HEK293 (cell line): Measurements from ENCODE around the gene RPS27.

Source experiments
- AEBP2 ChIP-seq: fragments of 450-650 bp; formaldehyde crosslinking; IDR thresholded peaks from 2 replicates; pipeline ENCODE4 v1.5.1; 2016; ENCODE audit warnings: missing biosample characterization, missing genetic modification characterization, borderline replicate concordance
- ELK4 ChIP-seq: IDR thresholded peaks from 2 replicates; pipeline ENCODE4 v1.6.1; 2011; ENCODE audit warnings: mild to moderate bottlenecking, low read depth, low read length, borderline replicate concordance
- FEZF1 ChIP-seq: fragments of 450-650 bp; formaldehyde crosslinking; IDR thresholded peaks from 2 replicates; pipeline ENCODE4 v1.5.1; 2016; ENCODE audit warnings: missing biosample characterization, missing genetic modification characterization
- GLI2 ChIP-seq: fragments of 450-650 bp; formaldehyde crosslinking; IDR thresholded peaks from 2 replicates; pipeline ENCODE4; 2017; ENCODE audit warnings: missing biosample characterization, missing genetic modification characterization, low read depth, borderline replicate concordance
- GLI4 ChIP-seq: fragments of 450-650 bp; formaldehyde crosslinking; IDR thresholded peaks from 2 replicates; pipeline ENCODE4 v1.5.1; 2016; ENCODE audit warnings: missing biosample characterization, missing genetic modification characterization
- HOXC10 ChIP-seq: sonication (generic); formaldehyde crosslinking; IDR thresholded peaks from 2 replicates; pipeline ENCODE4 v1.8.1; 2023; ENCODE audit warnings: mild to moderate bottlenecking, missing genetic modification reagents
- KLF17 ChIP-seq: fragments of 450-650 bp; formaldehyde crosslinking; IDR thresholded peaks from 2 replicates; pipeline ENCODE4 v1.5.1; 2016; ENCODE audit warnings: missing biosample characterization, missing genetic modification characterization
- PATZ1 ChIP-seq: fragments of 450-650 bp; formaldehyde crosslinking; IDR thresholded peaks from 2 replicates; pipeline ENCODE4 v1.5.1; 2016; ENCODE audit warnings: missing biosample characterization, missing genetic modification characterization
- PBX3 ChIP-seq: sonication (generic); formaldehyde crosslinking; IDR thresholded peaks from 2 replicates; pipeline ENCODE4 v1.8.1; 2022; ENCODE audit warnings: mild to moderate bottlenecking, moderate library complexity, missing genetic modification reagents
- ZBTB48 ChIP-seq: fragments of 450-650 bp; formaldehyde crosslinking; IDR thresholded peaks from 2 replicates; pipeline ENCODE4 v1.5.1; 2016; ENCODE audit warnings: missing biosample characterization, missing genetic modification characterization
- ZBTB49 ChIP-seq: fragments of 450-650 bp; formaldehyde crosslinking; IDR thresholded peaks from 2 replicates; pipeline ENCODE4 v1.5.1; 2016; ENCODE audit warnings: missing biosample characterization, missing genetic modification characterization, low read depth
- ZEB2 ChIP-seq: fragments of 450-650 bp; formaldehyde crosslinking; IDR thresholded peaks from 2 replicates; pipeline ENCODE4 v1.5.1; 2016; ENCODE audit warnings: missing biosample characterization, missing genetic modification characterization
- ZNF10 ChIP-seq: fragments of 450-650 bp; formaldehyde crosslinking; IDR thresholded peaks from 2 replicates; pipeline ENCODE4 v1.5.1; 2017; ENCODE audit warnings: missing biosample characterization, missing genetic modification characterization
- ZNF146 ChIP-seq: fragments of 450-650 bp; formaldehyde crosslinking; IDR thresholded peaks from 2 replicates; pipeline ENCODE4 v1.5.1; 2016; ENCODE audit warnings: missing biosample characterization, missing genetic modification characterization
- ZNF169 ChIP-seq: fragments of 450-650 bp; formaldehyde crosslinking; IDR thresholded peaks from 2 replicates; pipeline ENCODE4 v1.5.1; 2016; ENCODE audit warnings: missing biosample characterization, missing genetic modification characterization
- ZNF174 ChIP-seq: fragments of 450-650 bp; formaldehyde crosslinking; IDR thresholded peaks from 2 replicates; pipeline ENCODE4 v1.5.0; 2017; ENCODE audit warnings: missing biosample characterization, mild to moderate bottlenecking, missing genetic modification characterization
- ZNF221 ChIP-seq: fragments of 450-650 bp; formaldehyde crosslinking; IDR thresholded peaks from 2 replicates; pipeline ENCODE4 v1.5.1; 2017; ENCODE audit warnings: missing biosample characterization, missing genetic modification characterization, borderline replicate concordance
- ZNF23 ChIP-seq: fragments of 450-650 bp; formaldehyde crosslinking; IDR thresholded peaks from 2 replicates; pipeline ENCODE4 v1.5.1; 2016; ENCODE audit warnings: missing biosample characterization, missing genetic modification characterization, borderline replicate concordance
- ZNF354C ChIP-seq: fragments of 450-650 bp; formaldehyde crosslinking; IDR thresholded peaks from 2 replicates; pipeline ENCODE4 v1.5.1; 2016; ENCODE audit warnings: missing biosample characterization, missing genetic modification characterization, low read depth, borderline replicate concordance
- ZNF404 ChIP-seq: fragments of 450-650 bp; formaldehyde crosslinking; IDR thresholded peaks from 2 replicates; pipeline ENCODE4 v1.5.1; 2017; ENCODE audit warnings: missing biosample characterization, missing genetic modification characterization
- ZNF433 ChIP-seq: fragments of 450-650 bp; formaldehyde crosslinking; IDR thresholded peaks from 2 replicates; pipeline ENCODE4 v1.5.1; 2016; ENCODE audit warnings: missing biosample characterization, missing genetic modification characterization, low read depth
- ZNF548 ChIP-seq: fragments of 450-650 bp; formaldehyde crosslinking; IDR thresholded peaks from 2 replicates; pipeline ENCODE4 v1.5.1; 2016; ENCODE audit warnings: missing biosample characterization, missing genetic modification characterization
- ZNF555 ChIP-seq: fragments of 450-650 bp; formaldehyde crosslinking; conservative IDR thresholded peaks from 2 replicates; pipeline ENCODE4 v1.5.1; 2017; ENCODE audit warnings: missing biosample characterization, mild to moderate bottlenecking, missing genetic modification characterization, inconsistent platforms
- ZNF610 ChIP-seq: fragments of 450-650 bp; formaldehyde crosslinking; IDR thresholded peaks from 2 replicates; pipeline ENCODE4 v1.5.1; 2016; ENCODE audit warnings: missing biosample characterization, missing genetic modification characterization, borderline replicate concordance
- ZNF768 ChIP-seq: fragments of 450-650 bp; formaldehyde crosslinking; IDR thresholded peaks from 2 replicates; pipeline ENCODE4 v1.5.1; 2018; ENCODE audit warnings: missing biosample characterization, mild to moderate bottlenecking, missing genetic modification characterization
- ZNF830 ChIP-seq: fragments of 450-650 bp; IDR thresholded peaks from 2 replicates; pipeline ENCODE4 v1.5.0; 2018; ENCODE audit warnings: missing biosample characterization, missing genetic modification characterization, low read depth, mild to moderate bottlenecking, moderate library complexity
- ZSCAN16 ChIP-seq: fragments of 450-650 bp; formaldehyde crosslinking; IDR thresholded peaks from 2 replicates; pipeline ENCODE4 v1.5.1; 2016; ENCODE audit warnings: missing biosample characterization, missing genetic modification characterization
- ZSCAN5A ChIP-seq: fragments of 450-650 bp; formaldehyde crosslinking; IDR thresholded peaks from 2 replicates; pipeline ENCODE4 v1.5.1; 2016; ENCODE audit warnings: missing biosample characterization, missing genetic modification characterization

Gene RPS27

GRCh38 chr1:153963850-153964331, 26.7 kb upstream of the RPS27 start (continued):
- TF ChIP-seq ZSCAN5A (tag by site-specific recombination): no peak
- no peak for TF ChIP-seq ZNF354C (tag by site-specific recombination)
- TF ChIP-seq ZNF548 (tag by site-specific recombination): no peak
- no peak for TF ChIP-seq ZNF23 (tag by site-specific recombination)
- TF ChIP-seq GLI4: no peak
- TF ChIP-seq ZSCAN16: peak; percentile 47; the same call in 1 of the 2 replicates
- no peak for TF ChIP-seq FEZF1 (tag by site-specific recombination)
- no peak; the same call in 1 of the 2 replicates for TF ChIP-seq KLF17 (tag by site-specific recombination)
- TF ChIP-seq PBX3 (CRISPR knock-in tag): no peak
- TF ChIP-seq ZNF768 (tag by site-specific recombination): no peak
- 0 out of 2 replicates have a peak, but pooled peaks have one; percentile 2 for TF ChIP-seq ZEB2 (tag by site-specific recombination)
- TF ChIP-seq ZNF404: no peak
- TF ChIP-seq ZNF555 (tag by site-specific recombination): no peak
- no peak for TF ChIP-seq ZNF146 (tag by site-specific recombination)
- TF ChIP-seq HOXC10 (CRISPR knock-in tag): no peak
- no peak for TF ChIP-seq ZNF174 (tag by site-specific recombination)
- TF ChIP-seq ZNF433: no peak
- TF ChIP-seq PATZ1 (tag by site-specific recombination): peak; percentile 85
- no peak; the same call in none of the 2 replicates for TF ChIP-seq ZNF10 (tag by site-specific recombination)
- TF ChIP-seq ZBTB48 (tag by site-specific recombination): peak; percentile 20; the same call in 1 of the 2 replicates
- no peak for TF ChIP-seq ZNF169
- no peak for TF ChIP-seq ZNF221 (tag by site-specific recombination)
- TF ChIP-seq ZNF610: no peak
- TF ChIP-seq ZNF830: no peak
- TF ChIP-seq ELK4: no peak
- TF ChIP-seq GLI2 (tag by site-specific recombination): no peak
- no peak for TF ChIP-seq AEBP2 (tag by site-specific recombination)
- TF ChIP-seq ZBTB49 (tag by site-specific recombination): no peak
